Measurements from ENCODE around the gene MDFIC. TPM values are rescaled to one million over a fixed set of nuclear protein-coding genes. Genes with fewer than 3 reads are reported as not detected.
A peak's percentile ranks its signal among the peaks of the same experiment; 100 is the strongest.

MDFIC gene
- total RNA-seq, 1 donor from 2014 or later = 46.8 TPM

DNA sequence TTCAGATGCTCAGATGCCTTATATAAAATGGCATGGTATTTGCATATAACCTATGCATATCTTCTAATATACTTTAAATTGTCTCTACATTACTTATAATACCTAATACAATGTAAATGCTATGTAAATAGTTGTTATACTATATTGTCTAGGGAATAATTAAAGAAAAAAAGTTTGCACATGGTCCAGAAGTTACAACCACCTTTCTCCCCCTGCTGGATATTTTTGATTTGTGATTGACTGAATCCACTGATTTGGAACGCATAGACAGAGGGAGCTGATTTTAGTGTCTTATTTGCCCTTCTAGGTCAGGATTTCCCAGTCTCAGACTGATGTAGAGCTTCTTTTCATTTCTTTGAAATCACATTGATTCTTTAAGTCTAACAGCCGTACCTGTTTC, 31.8 kb downstream of the MDFIC start:
- no peak for DNase-seq

DNA sequence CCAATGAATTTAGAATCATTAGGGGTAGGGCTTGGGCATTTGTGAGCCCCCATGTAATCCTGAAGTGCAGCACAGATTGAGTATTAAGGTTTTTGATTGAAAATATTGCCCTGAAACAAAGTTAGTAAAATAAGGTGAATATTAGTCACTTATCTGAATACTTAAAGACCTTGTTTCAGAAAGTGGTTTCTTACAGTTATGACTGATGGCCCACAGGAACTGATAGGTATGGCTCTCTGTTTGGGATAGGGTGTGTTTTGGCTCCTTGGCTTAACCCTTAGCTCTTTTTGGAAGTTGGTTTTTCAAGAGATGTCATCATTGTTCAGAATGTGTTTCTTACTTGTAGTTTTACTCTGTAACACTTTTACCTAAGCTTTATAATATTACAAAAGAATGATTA, 34.8 kb downstream of the MDFIC start:
- no peak for DNase-seq

DNA sequence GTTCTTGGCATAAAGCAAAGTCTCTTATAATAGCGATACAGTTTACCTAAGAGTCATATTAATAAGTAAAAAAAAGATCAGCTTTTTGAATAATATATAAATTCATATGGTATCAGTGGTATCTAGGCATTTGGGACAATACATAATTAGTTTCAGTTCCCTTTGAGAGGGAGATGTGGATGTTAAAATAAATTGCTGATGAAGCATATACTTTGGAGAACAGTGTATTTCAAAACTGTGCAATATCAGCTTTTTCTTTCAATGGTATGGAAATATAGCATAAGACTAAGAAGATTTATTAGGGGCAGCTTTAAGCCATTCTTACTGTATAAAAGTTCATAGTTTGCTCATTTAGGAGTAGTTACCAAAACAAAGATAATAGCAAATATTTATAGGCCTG, 35.5 kb downstream of the MDFIC start:
- DNase-seq = no peak

DNA sequence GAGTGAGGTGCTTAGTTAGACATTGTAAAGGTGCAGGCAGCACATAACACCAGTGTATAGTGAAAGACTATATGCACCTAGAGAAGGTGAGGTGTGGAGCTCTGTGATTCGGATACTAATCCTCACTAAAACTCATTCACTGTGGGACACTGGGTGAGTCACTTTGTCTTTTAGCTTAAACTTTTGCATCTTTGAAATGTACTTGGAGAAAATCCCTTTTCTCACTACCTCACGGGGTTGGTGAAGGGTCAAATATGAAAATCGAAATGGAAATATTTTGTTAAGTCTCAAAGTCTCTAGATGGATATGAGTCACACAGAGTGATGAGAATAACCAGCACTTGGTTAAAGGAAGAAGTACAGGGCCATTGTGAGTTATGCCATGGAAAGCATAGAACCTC, 38.0 kb downstream of the MDFIC start:
- no peak for DNase-seq

DNA sequence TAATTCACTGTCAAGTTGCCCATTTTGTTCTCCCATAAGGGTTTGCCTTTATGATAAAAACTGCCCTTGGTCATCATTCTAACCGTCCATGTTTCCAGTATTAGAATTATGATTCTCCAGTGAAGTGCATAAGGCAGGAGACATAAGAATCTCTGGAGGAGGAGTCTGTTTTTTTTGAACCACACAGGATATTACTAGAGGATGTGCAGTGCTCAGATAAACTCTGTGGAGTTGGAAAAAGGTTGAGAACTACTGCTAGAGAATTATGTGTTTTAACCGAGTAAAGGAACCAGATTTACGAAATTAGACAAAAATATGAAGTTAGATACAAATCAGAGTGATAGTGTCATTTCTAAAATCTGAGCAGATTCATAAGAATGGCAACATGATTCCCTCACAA, 40.5 kb downstream of the MDFIC start:
- no peak for DNase-seq

DNA sequence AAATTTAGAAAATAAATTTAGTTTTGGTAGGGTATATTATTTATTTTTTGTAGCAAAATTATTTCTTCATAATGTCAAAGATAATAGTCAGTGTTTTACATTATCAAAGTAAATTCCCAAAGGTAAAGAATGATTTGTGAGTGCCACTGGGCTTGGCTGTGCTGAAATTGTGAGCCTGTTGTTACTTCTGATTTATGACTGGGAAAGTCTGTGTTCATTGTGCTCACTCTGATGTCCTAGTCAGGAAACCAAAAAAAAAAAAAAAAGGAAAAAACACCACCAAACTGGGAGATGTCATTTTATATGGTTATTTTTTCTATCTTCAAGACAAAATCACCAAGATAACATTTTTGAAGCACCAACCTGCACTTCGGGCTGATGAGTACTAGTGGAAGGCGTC, 44.3 kb downstream of the MDFIC start:
- DNase-seq = no peak

DNA sequence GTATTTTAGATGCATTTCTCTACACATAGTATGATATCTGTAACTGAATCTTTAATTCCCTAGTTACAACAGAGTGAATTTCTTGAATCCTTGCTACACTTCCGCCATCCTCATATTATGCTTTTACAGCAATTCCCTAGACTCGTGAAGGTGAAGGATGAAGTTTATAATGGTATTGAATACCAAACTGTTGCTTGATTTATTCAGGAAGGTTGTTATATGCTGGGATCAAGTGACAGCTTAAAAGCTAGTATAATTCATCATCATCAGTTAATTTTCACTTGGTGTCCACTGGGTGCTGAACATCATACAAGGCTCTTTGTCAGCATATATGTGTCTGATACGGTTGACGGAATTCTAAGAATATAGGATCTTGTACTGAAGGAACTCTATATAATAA, 47.2 kb downstream of the MDFIC start:
- no peak for DNase-seq

DNA sequence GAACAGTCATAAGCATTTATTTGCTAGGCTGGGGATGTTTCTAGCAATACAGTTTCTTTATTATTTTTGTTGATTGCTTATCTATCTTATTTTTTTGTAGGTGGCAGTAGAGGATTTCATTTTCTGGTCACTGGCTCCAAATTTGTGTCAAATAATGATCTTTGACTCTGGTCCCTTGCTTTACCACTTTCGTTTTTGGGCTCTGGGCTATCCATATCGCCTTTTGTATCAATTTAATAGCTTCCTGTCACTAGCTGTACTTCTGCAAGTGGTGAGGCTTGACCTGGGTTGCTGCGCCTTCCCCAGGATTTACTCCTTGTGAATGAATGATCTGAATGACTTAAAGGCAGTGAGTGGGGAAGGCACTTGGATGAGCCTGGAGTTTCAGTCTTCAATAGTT, 48.4 kb downstream of the MDFIC start:
- DNase-seq = no peak

DNA sequence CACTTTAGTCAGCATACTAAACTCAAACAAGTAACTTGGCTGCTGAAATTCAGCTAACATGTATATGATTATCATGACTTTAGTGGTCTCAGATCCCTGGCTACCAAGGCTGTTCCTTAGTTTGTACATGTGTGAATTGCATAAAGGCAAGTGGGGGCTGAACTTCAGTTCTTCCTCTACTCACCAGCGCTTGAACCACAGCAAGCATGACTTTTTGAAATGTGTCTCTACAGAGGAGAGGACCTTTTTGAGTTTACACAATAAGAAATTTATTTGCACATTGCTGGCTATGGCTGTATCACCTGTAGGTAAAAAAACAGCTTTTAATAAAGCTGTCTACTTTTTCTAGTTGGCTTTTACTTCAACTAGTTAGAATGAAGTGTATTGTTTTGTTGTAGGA, 48.8 kb downstream of the MDFIC start:
- no peak for DNase-seq

DNA sequence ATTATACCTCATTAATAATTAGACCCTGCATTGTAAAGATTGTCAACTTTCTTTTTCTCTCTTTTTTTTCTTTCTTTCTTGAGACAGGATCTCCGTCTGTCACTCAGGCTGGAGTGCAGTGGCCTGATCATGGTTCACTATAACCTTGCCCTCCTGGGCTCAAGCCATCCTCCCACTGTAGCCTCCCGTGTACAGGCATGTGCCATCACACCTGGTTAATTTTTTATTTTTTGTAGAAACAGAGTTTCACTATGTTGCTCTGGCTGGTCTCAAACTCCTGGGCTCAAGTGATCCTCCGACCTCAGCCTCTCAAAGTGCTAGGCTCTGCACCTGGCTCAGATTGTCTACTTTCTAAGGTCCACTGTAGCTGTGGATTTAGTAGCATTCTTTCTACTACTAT, 50.7 kb downstream of the MDFIC start:
- no peak for DNase-seq

DNA sequence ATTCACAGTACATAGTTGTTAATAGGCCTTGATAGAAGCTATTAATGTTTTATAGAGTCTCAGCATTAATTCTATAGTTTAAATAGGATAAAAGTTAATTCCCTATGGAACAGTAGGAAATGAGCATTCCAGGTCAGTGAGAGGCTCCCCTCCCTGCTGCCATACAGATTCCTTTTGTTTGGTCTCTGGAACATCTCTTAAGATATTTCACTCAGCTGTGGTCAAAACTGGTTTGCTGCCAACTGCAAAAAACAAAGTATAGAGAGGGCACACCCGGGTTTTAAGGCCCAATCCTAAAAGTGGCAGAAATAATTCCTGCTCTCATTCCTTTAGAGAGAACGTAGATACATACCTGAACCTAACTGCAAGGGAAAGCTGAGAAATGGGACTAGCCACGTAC, 51.3 kb downstream of the MDFIC start:
- DNase-seq = peak; percentile 59

DNA sequence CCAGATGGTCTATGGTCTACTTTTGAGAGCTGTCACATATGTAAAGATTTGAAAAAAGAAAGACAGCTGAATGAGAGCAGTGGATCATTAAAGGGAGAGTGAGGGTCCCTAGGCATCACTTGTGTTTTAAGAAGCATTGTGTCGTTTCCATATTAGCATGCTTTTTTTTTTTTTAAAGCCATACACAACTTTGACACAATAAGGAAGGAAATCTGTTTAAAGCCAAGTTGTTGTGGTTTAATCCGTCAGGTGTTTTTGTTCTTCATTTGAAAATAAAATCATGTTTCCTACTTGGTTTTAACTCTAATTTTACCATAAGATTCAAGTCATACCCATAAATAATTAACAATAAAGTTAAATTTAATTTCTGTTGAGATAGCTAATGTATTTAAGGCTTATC, 53.5 kb downstream of the MDFIC start:
- DNase-seq = no peak

DNA sequence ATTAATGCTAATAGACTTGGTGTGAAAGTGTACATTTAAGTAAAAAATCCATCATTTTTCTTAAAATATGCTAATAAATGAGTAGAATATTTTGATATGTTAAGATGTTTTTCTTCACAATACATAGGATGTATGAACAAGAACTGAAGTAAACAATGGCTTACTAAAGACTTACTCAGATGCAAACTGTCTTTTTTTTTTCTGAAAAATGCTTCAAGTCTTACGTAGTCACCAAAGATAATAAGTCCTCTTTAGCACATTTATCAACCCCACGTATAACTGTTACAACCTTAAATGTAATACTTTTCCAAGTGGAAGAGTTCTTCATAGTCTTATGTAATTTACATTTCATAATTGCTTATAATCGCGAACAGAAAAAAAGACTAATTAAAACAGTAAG, 54.8 kb downstream of the MDFIC start:
- no peak for DNase-seq

DNA sequence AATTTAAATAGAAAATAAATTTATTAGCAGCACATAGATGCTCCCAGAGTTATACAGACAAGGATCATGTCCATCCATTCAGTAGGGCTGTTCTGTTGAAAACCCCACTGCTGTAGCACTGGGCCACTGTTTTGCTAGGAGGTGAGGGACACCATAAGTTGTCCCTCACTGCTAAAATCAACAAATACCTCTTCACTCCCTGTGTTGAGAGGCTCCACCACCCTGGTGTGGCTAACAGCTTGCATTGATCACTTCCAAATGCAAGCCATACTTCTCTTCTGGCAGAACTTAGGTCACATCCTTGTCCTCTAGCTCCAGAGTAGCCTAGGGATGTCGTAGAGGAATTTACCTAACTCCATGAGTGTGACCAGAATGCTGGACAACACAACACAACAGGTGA, 55.4 kb downstream of the MDFIC start:
- no peak for DNase-seq

DNA sequence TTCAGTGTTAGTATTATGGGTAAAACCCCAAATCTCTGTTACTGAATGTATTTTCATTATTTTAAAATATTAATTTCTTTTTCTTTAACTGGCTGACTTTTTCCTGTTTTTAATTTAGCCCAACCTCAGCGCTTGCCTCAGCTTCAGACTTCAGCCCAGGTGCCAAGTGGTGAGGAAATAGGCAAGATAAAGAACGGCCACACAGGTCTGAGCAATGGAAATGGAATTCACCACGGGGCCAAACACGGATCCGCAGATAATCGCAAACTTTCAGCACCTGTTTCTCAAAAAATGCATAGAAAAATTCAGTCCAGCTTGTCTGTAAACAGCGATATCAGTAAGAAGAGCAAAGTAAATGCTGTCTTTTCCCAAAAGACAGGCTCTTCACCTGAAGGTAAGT, 57.5 kb downstream of the MDFIC start:
- peak; percentile 47 for DNase-seq

DNA sequence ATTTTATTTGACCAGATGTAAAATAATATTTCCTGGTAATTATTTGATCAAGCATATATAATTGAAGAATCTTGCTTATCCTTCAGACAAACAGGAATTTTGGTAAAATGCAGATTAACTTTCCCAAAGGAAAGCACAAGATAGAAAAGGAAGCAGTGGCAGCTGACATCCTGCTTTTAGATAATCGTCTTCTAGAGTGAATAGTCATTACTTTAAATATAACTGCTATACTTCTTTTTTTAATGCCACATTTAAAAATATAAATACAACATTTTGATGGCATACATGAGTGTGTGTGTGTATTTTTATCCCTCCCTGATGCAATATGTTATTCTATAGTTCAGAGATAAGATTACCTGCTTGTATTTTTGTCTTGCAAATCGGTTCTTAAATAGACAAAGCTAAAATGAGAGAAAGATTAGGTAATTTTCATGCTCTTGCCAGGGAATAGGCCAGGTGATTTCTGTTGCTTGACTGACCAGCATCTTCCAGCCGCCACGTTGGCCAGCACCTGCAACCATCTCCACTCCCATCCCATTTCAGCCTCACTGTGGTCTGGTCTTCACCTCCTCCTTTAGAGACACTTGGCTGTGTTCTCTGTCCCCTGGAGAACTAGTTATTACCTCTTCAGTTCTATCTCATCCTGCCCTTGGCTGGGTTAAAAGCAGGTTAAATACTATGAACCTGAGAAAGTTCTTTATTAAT, 58.1 kb downstream of the MDFIC start:
- DNase-seq = no peak

DNA sequence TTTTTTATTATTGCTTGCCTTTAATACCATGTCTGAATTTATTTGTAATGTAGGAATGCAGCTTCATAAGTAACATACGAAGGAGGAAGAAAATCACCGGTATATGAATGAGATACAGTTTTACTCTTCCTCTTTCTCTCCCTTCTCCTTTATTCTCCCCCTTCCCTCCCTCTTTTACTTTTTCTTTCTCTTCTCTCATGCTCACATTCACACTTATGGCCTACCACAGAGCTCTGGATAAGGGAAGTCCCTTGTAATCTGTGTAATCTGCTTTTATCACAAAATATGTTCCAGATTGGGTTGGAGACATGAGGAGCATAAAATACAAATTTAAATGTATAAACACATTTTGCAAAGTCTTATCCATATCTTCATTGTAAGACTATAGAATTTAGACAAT, 59.4 kb downstream of the MDFIC start:
- no peak for DNase-seq

DNA sequence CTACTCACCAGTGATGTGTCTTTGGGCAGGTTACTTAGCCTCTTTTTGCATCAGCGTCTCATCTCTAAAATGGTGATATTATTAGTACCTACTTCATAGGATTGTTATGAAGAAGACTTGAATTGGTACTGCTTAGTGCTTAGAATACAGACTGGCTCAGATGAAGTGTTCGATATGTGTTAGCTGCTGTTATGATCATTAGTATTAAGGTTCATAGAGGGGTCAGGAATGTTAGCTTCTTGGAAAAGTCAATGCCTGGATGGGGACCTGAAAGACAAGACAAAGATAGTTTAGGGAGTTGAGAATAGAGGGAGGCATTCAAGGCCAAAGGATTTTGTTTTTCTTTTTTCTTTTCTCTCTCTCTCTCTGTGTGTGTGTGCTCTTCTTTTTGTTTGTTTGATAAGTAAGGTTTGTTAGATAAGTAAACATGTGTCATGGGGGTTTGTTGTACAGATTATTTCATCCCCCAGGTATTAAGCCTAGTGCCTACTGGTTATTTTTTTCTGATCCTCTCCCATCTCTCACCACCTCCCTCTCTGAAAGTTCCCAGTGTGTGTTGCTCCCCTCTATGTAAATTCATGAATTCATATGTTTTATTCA, 63.3 kb downstream of the MDFIC start:
- no peak for DNase-seq

DNA sequence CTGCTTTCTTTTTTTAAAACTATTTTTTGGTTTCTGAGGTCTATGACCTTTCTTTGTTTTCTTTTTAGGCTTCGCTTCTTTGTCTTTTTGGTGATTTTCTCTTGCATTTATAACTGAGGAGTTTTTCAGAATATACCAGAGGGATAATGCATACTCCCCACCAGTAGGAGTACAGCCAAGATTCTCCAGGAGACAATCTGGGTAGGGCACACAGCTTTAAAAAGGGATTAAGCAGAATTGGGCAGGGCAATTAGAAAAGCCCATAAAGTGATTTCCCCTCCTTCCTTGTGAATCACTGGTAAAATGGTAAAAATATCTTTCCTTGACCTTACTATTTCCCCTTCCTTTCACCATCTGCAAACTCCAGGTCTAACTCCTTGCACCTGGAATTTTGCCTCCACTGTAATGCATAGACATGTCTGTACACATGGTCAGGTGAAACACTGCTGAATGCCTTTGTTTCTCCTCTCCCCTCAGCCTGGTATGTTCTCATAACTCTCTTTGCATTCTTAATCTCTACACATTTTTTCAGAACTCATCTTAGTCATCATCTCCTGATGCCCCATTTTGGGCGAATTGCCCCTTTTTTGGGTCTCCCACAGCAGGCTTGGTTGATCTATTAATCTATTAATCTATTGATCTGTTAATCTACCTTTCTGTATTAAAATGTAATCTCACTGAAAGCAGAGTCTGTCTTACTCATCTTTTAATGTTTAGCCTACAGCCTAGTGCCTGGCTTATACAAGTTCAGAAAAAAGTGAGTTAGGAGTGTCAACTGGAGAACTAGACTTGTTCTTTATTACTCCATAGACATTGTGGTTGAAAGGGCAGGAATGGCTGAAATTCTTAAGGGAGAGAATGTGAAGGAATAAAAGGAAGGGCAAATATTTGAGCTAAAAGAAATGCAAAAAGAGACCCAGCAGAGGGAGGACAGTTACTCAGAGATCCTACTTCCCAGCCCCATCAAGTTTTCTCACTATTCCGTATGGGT, 64.6 kb downstream of the MDFIC start:
- no peak for DNase-seq

DNA sequence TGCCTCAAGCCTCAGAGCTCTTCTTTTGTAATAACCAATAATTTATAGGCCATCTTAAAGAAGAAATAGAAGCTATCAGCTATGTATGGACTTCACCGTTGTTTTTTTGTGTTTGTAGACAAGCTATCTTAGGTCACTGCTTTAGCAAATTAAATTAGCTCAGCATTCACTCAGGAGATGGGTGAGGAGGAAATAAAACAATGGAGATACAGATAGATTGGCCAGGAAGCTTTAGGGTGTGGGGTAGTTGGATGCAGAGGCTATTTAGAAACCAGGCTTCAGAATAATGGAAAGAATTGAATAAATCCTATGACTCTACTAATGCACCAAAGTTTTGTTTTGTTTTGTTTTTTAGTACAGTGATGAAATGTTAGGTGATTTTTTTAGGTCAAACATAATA, 66.1 kb downstream of the MDFIC start:
- DNase-seq = no peak

DNA sequence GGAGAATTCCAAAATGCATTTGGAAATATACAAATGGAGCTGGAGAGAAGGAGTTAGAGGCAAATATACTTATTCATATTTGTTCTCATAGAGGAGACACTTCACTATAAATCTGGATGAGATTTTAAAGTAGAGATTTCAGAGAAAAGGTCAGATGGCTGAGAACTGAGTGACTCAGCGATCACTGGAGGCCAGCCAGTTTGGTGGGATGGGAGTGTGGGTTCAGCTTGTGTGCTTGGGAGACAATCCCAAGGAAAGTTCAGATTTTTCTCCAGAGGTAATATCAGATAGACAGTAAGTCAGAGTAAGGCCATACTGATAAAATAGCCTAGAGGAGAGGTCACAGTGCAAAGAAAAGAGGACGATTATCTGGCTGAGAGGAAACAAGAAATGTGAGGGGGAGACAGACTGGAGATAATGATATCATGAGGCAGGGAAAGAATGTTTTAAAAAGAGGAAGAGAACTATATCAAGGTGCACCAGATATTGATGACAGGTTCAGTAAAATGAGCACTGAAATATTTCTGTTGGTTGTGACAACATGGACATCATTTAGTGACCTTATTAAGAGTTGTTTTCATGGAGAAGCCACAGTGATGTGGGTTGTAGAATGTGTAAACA, 67.0 kb downstream of the MDFIC start:
- DNase-seq = no peak

DNA sequence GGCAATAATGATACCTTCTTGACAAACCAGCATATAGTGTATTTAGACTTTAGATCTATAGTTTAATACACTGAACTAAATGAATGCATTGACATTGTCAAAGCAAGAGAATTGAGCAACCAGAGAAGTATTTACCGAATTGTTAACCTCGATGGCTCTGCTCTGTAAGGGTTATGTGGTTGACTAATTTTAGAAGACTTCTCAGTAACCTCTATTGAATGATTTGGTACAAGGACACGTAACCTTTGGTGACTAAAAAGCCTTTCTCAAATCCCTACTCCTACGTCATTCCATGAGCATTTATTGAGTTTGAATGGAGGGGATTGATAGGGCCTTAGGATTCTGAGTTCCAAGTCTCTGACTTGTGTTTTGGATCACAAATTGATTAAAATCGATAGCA, 67.6 kb downstream of the MDFIC start:
- no peak for DNase-seq
